Measurements from ENCODE around the gene TMEM231. TPM values are rescaled to one million over a fixed set of nuclear protein-coding genes. Genes with fewer than 3 reads are reported as not detected.

Gene TMEM231
- 6.6 to 10.3 TPM (median 8.9 TPM) in 5 replicates for total RNA-seq (2022; extraction: Qiagen RNA extraction; ENCODE audit: low read depth)

GRCh38 chr16:75555707-75556430 is at the start of gene TMEM231:
Gene TMEM231, minus strand, starts transcription at chr16:75556252. Its CDS starts 43 bp downstream, at chr16:75556209.

GRCh38 chr16:75566040-75566757 is 10.1 kb upstream of the TMEM231 start, which contains the start of gene GABARAPL2:
Gene GABARAPL2, plus strand, starts transcription at chr16:75566379. Its CDS starts 108 bp downstream, at chr16:75566487.

GRCh38 chr16:75535901-75536300 is 20.2 kb downstream of the TMEM231 start, which contains the start of gene CHST5:
Gene CHST5, minus strand, starts transcription at chr16:75536108. Its CDS starts 5,724 bp downstream, at chr16:75530384.

GRCh38 chr16:75495076-75495674 is 60.9 kb downstream of the TMEM231 start, which contains the start of gene CHST6:
Gene CHST6, minus strand, starts transcription at chr16:75495441. Its CDS starts 15,613 bp downstream, at chr16:75479828.

Other genes with a start within 250 kb of the TMEM231 start
- 62.8 to 66.9 TPM (median 66.4 TPM) in 5 replicates for gene CFDP1, start 122.7 kb downstream of the TMEM231 start, total RNA-seq (2022; extraction: Qiagen RNA extraction; ENCODE audit: low read depth)
- 13.7 to 17.2 TPM (median 15.9 TPM) in 5 replicates for gene TMEM170A, start 91.6 kb downstream of the TMEM231 start, total RNA-seq (2022; extraction: Qiagen RNA extraction; ENCODE audit: low read depth)
- gene CHST6, start 60.8 kb downstream of the TMEM231 start, total RNA-seq (2022; extraction: Qiagen RNA extraction; ENCODE audit: low read depth): 0.18 to 0.34 TPM (median 0.23 TPM) in 5 replicates
- 0.05 to 0.10 TPM in 2 of 5 replicates, not detected in the others for gene CHST5, start 20.1 kb downstream of the TMEM231 start, total RNA-seq (2022; extraction: Qiagen RNA extraction; ENCODE audit: low read depth)
- 89.9 to 92.1 TPM (median 91.5 TPM) in 5 replicates for gene GABARAPL2, start 10.1 kb upstream of the TMEM231 start, total RNA-seq (2022; extraction: Qiagen RNA extraction; ENCODE audit: low read depth)
- gene ADAT1, start 67.0 kb upstream of the TMEM231 start, total RNA-seq (2022; extraction: Qiagen RNA extraction; ENCODE audit: low read depth): 28.4 to 39.3 TPM (median 37.0 TPM) in 5 replicates
- gene KARS1, start 91.4 kb upstream of the TMEM231 start, total RNA-seq (2022; extraction: Qiagen RNA extraction; ENCODE audit: low read depth): 162 to 181 TPM (median 168 TPM) in 5 replicates
- 38.3 to 45.0 TPM (median 43.5 TPM) in 5 replicates for gene TERF2IP, start 91.5 kb upstream of the TMEM231 start, total RNA-seq (2022; extraction: Qiagen RNA extraction; ENCODE audit: low read depth)
- gene CPHXL2, start 120.8 kb upstream of the TMEM231 start, total RNA-seq (2022; extraction: Qiagen RNA extraction; ENCODE audit: low read depth): not detected in 5 replicates
- gene DUXB, start 145.2 kb upstream of the TMEM231 start, total RNA-seq (2022; extraction: Qiagen RNA extraction; ENCODE audit: low read depth): not detected in 5 replicates
- gene CPHXL, start 170.2 kb upstream of the TMEM231 start, total RNA-seq (2022; extraction: Qiagen RNA extraction; ENCODE audit: low read depth): not detected in 5 replicates